ENCODE data around the gene AIFM2.

The AIFM2 gene

DNA sequence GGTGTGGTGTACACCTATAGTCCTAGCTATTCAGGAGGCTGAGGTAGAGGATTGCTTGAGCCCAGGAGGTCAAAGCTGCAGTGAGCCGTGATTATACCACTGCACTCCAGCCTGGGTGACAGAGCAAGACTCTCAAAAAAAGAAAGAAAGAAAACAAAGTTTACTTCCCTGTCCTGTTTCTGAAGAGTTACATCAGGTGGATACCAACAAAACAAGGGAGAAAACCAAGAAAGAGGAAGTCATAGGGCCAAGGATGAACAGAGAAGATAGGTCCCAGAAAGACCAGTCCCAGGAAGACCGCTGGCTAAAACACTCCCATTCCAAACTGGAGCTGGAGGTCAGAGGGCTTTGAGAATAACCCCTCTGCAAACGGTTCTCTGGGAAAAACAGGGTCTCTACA lies 66.4 kb downstream of the AIFM2 start:
- H3K27me3 ChIP-seq (ENCODE audit: insufficient read depth, low read depth, severe bottlenecking), result no peaks in the 10 kb centered on the region
- no peak overlapping the region for H3K27ac ChIP-seq
- TF ChIP-seq, protein P1, sequence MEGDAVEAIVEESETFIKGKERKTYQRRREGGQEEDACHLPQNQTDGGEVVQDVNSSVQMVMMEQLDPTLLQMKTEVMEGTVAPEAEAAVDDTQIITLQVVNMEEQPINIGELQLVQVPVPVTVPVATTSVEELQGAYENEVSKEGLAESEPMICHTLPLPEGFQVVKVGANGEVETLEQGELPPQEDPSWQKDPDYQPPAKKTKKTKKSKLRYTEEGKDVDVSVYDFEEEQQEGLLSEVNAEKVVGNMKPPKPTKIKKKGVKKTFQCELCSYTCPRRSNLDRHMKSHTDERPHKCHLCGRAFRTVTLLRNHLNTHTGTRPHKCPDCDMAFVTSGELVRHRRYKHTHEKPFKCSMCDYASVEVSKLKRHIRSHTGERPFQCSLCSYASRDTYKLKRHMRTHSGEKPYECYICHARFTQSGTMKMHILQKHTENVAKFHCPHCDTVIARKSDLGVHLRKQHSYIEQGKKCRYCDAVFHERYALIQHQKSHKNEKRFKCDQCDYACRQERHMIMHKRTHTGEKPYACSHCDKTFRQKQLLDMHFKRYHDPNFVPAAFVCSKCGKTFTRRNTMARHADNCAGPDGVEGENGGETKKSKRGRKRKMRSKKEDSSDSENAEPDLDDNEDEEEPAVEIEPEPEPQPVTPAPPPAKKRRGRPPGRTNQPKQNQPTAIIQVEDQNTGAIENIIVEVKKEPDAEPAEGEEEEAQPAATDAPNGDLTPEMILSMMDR (IDR thresholded peaks at IDR 0.05; ENCODE audit: low read depth, low read length), result no peak
- DNase-seq, result no peak
- H3K9me3 ChIP-seq (ENCODE audit: severe bottlenecking), result no peaks in the 10 kb centered on the region
- peaks cover 4% of the 10 kb centered on the region; the same call in 1 of the 2 replicates for H3K36me3 ChIP-seq
- H3K4me3 ChIP-seq (ENCODE audit: low read depth, low read length), result no peak overlapping the region

DNA sequence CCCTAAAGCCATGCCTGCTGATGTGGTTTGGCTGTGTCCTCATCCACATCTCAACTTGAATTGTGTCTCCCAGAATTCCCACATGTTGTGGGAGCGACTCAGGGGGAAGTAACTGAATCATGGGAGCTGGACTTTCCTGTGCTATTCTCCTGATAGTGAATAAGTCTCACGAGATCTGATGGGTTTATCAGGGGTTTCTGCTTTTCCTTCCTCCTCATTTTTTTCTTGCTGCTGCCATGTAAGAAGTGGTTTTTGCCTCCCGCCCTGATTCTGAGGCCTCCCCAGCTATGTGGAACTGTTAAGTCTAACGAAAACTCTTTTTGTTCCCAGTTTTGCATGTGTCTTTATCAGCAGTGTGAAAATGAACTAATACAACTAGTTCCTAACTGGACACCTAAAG lies 68.1 kb downstream of the AIFM2 start:
- DNase-seq, result no peak
- Histone ChIP-seq H3K27me3 (ENCODE audit: insufficient read depth, low read depth, severe bottlenecking) (no peaks in the 10 kb centered on the region), H3K9me3 (ENCODE audit: severe bottlenecking) (no peaks in the 10 kb centered on the region), H3K4me3 (ENCODE audit: low read depth, low read length) (no peak overlapping the region), H3K36me3 (peaks cover 4% of the 10 kb centered on the region; the same call in 1 of the 2 replicates), H3K27ac (no peak overlapping the region)
- TF ChIP-seq, protein P1 (IDR thresholded peaks at IDR 0.05; ENCODE audit: low read depth, low read length), result no peak

GRCh38 chr10:70063418-70064098 lies 69.1 kb downstream of the AIFM2 start:
- Histone ChIP-seq H3K36me3 (peaks cover 4% of the 10 kb centered on the region; the same call in 1 of the 2 replicates), H3K27ac (no peak overlapping the region), H3K4me3 (ENCODE audit: low read depth, low read length) (no peak overlapping the region), H3K9me3 (ENCODE audit: severe bottlenecking) (no peaks in the 10 kb centered on the region), H3K27me3 (ENCODE audit: insufficient read depth, low read depth, severe bottlenecking) (no peaks in the 10 kb centered on the region)
- TF ChIP-seq, protein P1 (IDR thresholded peaks at IDR 0.05; ENCODE audit: low read depth, low read length), result no peak
- no peak for DNase-seq

All from WERI-Rb-1 (cell line).